PC-3 (cell line): ENCODE data around the gene NTM.

ENCODE experiments used
- EZH2 ChIP-seq: fragments of 300-600 bp; sonication (generic); IDR thresholded peaks from one replicate; pipeline ENCODE4 v1.6.1; 2017; ENCODE audit warnings: antibody characterized with exemption, mild to moderate bottlenecking, low read length; ENCODE audit not compliant: unreplicated experiment
- EZH2phosphoT487 ChIP-seq: fragments of 300-600 bp; sonication (generic); IDR thresholded peaks from 2 replicates; pipeline ENCODE4 v1.6.1; 2018; ENCODE audit warnings: mild to moderate bottlenecking, antibody characterized with exemption, low read length, borderline replicate concordance
- TF ChIP-seq, protein P1 (sequence below): fragments of 300-600 bp; sonication (generic); conservative IDR thresholded peaks from 2 replicates; pipeline ENCODE4 v1.5.1; 2017; ENCODE audit warnings: antibody characterized with exemption, low read depth, mild to moderate bottlenecking, low read length

DNA sequence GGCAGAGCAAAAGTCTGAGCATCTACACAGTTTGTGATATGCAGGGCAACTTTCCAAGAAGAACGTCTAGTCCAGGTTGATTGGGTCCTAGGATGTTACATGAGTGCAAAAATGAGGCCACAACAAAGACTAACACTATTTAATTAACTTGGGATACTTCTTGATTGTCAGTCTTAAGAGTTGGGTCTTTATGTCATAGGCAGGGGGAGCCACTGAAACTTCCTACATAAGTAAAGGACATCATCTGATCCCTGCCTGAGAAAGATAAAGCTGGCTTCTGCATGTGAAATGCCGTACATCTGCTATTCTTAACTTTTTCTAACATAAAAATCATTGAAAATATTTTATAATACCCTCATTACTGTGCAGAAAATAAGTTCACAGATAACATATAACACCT is 525.5 kb downstream of the NTM start:
- TF ChIP-seq, protein P1, sequence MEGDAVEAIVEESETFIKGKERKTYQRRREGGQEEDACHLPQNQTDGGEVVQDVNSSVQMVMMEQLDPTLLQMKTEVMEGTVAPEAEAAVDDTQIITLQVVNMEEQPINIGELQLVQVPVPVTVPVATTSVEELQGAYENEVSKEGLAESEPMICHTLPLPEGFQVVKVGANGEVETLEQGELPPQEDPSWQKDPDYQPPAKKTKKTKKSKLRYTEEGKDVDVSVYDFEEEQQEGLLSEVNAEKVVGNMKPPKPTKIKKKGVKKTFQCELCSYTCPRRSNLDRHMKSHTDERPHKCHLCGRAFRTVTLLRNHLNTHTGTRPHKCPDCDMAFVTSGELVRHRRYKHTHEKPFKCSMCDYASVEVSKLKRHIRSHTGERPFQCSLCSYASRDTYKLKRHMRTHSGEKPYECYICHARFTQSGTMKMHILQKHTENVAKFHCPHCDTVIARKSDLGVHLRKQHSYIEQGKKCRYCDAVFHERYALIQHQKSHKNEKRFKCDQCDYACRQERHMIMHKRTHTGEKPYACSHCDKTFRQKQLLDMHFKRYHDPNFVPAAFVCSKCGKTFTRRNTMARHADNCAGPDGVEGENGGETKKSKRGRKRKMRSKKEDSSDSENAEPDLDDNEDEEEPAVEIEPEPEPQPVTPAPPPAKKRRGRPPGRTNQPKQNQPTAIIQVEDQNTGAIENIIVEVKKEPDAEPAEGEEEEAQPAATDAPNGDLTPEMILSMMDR = no peak; the same call in 1 of the 2 replicates
- TF ChIP-seq EZH2 = no peak
- TF ChIP-seq EZH2phosphoT487 = no peak
